Gastroesophageal sphincter (tissue), 4 donors: ENCODE measurements around the gene CNFN. TPM values are rescaled to one million over a fixed set of nuclear protein-coding genes. Genes with fewer than 3 reads are reported as not detected.

Experiments used
- ATAC-seq: fragments of 150-250 bp; one replicate; pipeline ENCODE4 v1.9.1; 2016; ENCODE audit warnings: mild to moderate bottlenecking, moderate library complexity
- H3K27ac ChIP-seq, 4 donors: fragments of 200-600 bp; sonication (generic) in 3 of 4; 1 replicate in 3 of 4; 2 replicates in 1 of 4; pipeline ENCODE4 v1.5.1; 2016 to 2019
- H3K27me3 ChIP-seq: fragments of 200-600 bp; sonication (generic); one replicate; pipeline ENCODE4 v1.5.1; 2019
- H3K36me3 ChIP-seq, 2 donors: fragments of 200-600 bp; sonication (generic); one replicate each; pipeline ENCODE4 v1.5.1; 2019; ENCODE audit warnings: control low read depth in 1 of 2
- H3K4me1 ChIP-seq, 3 donors: fragments of 200-600 bp; sonication (generic); 1 replicate in 2 of 3; 2 replicates in 1 of 3; pipeline ENCODE4 v1.5.1; 2016 to 2019; ENCODE audit warnings: control low read depth in 2 of 3
- H3K4me3 ChIP-seq, 2 donors: fragments of 200-600 bp; sonication (generic); one replicate each; pipeline ENCODE4 v1.5.1; 2019; ENCODE audit warnings: mild to moderate bottlenecking in 1 of 2, moderate library complexity in 1 of 2
- H3K9me3 ChIP-seq, 3 donors: fragments of 200-600 bp; sonication (generic); one replicate each; pipeline ENCODE4 v1.5.1; 2017 to 2019; ENCODE audit warnings: control low read depth in 2 of 3
- CTCF ChIP-seq, 4 experiments: fragments of 200-600 bp in 2 of 4; fragments of 450-650 bp in 2 of 4; sonication (generic) in 1 of 4; IDR thresholded peaks; one replicate each; pipeline ENCODE4 v1.5.1; 2017 to 2019; ENCODE audit warnings: antibody characterized with exemption in 4 of 4, mild to moderate bottlenecking in 2 of 4, moderate library complexity in 2 of 4
- EP300 ChIP-seq: sonication (generic); formaldehyde crosslinking; IDR thresholded peaks from one replicate; pipeline ENCODE4 v1.6.1; 2017; ENCODE audit warnings: antibody characterized with exemption, mild to moderate bottlenecking
- POLR2A ChIP-seq, 2 donors: fragments of 450-650 bp; IDR thresholded peaks; one replicate each; pipeline ENCODE4 v1.6.1; 2017; ENCODE audit warnings: antibody characterized with exemption in 2 of 2, mild to moderate bottlenecking in 2 of 2, moderate library complexity in 1 of 2
- POLR2AphosphoS5 ChIP-seq: sonication (generic); formaldehyde crosslinking; IDR thresholded peaks from one replicate; pipeline ENCODE4 v1.6.1; 2017; ENCODE audit warnings: antibody characterized with exemption
- WGBS, 2 donors: methylation state at CpG; one replicate each; pipeline ENCODE4 v1.1.5; 2018; ENCODE audit warnings: low coverage in 1 of 2; 5-methylcytosine and 5-hydroxymethylcytosine counted together
- total RNA-seq, 4 donors: library from RNA; depleted of rRNA; stranded (reverse); fragments of >200 nt; gene quantifications; one replicate each; pipeline ENCODE4 v1.1.0, GENCODE V29; 2016

CNFN gene
- total RNA-seq, 4 donors from 2014 or later: 1.7 to 17.5 TPM; not detected in 2

- Histone ChIP-seq H3K27ac (no peak overlapping the region), H3K27me3 (peaks cover 10% of the 10 kb centered on the region), H3K4me3 (no peak overlapping the region), H3K4me1 (peaks cover 0 to 24% (median 9%) of the 10 kb centered on the region in 3 donors), H3K36me3 (no peaks in the 10 kb centered on the region), H3K9me3 (no peaks in the 10 kb centered on the region)
- WGBS, 2 donors: 79 to 90% methylated on average over 2 to 3 of the region's 3 CpGs
- ATAC-seq: no peak
- TF ChIP-seq POLR2AphosphoS5 (no peak), EP300 (no peak), POLR2A (IDR thresholded peaks at IDR 0.05) (no peak), CTCF (IDR thresholded peaks at IDR 0.05) (no peak)
Measured at GRCh38 chr19:42428676-42429075, 38.6 kb upstream of the CNFN start.

GRCh38 chr19:42427313-42427712 lies 37.2 kb upstream of the CNFN start, which contains the start of gene LIPE:
Gene LIPE (minus strand): TSS chr19:42427388. CDS start chr19:42427149, 239 bp downstream.
- Histone ChIP-seq H3K4me3 (no peak within 1 kb of the TSS), H3K27ac (no peak within 1 kb of the TSS), H3K27me3 (peaks cover 11% of the 10 kb centered on the region), H3K36me3 (no peaks in the 10 kb centered on the region), H3K9me3 (no peaks in the 10 kb centered on the region), H3K4me1 (peaks cover 0 to 24% (median 5%) of the 10 kb centered on the region in 3 donors)
- 20 to 53% methylated on average over 2 to 3 of the region's 4 CpGs for WGBS, 2 donors
- TF ChIP-seq CTCF (IDR thresholded peaks at IDR 0.05) (no peak), EP300 (no peak), POLR2AphosphoS5 (no peak), POLR2A (IDR thresholded peaks at IDR 0.05) (no peak)
- ATAC-seq: no peak

DNA sequence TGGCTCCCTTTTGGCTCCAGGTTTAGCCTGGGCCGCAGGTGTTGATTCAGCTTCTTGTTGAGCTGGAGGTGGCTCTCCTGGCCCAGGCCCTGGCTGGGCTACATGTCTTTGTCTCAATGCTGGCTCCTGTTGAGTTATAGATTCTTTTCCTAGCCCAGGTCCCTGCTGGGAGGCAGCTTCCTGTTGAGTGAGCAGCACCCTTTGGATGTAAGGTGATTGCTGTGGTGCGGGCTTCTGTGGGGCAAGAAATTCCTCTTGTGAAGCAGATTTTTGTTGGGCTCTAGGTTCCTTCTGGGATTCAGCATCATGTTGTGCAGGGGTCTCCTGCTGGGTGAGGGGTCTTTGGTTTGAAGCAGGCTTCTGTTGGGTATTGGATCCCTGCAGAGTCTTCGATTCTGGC lies 36.5 kb upstream of the CNFN start:
- Histone ChIP-seq H3K36me3 (no peaks in the 10 kb centered on the region), H3K4me1 (peaks cover 0 to 26% (median 5%) of the 10 kb centered on the region in 3 donors), H3K27ac (no peak overlapping the region), H3K27me3 (peaks cover 11% of the 10 kb centered on the region), H3K9me3 (no peaks in the 10 kb centered on the region), H3K4me3 (no peak overlapping the region)
- ATAC-seq: no peak
- 60 to 90% methylated on average over 1 to 2 of the region's 3 CpGs for WGBS, 2 donors
- TF ChIP-seq POLR2AphosphoS5 (no peak), EP300 (no peak), POLR2A (IDR thresholded peaks at IDR 0.05) (no peak), CTCF (IDR thresholded peaks at IDR 0.05) (no peak)

GRCh38 chr19:42424712-42425131 lies 34.6 kb upstream of the CNFN start:
- WGBS, 2 donors: 82% methylated on average over 4 of the region's 13 CpGs; no CpG with 5 or more reads in 1 of the 2 donors
- no peak overlapping the region for H3K27ac ChIP-seq
- no peaks in the 10 kb centered on the region for H3K36me3 ChIP-seq
- peaks cover 0 to 26% (median 5%) of the 10 kb centered on the region in 3 donors for H3K4me1 ChIP-seq
- H3K9me3 ChIP-seq: no peaks in the 10 kb centered on the region
- no peak for TF ChIP-seq POLR2A (IDR thresholded peaks at IDR 0.05)
- no peak for TF ChIP-seq POLR2AphosphoS5
- TF ChIP-seq CTCF (IDR thresholded peaks at IDR 0.05): no peak
- TF ChIP-seq EP300: no peak
- peaks cover 11% of the 10 kb centered on the region for H3K27me3 ChIP-seq
- ATAC-seq: no peak
- no peak overlapping the region for H3K4me3 ChIP-seq

DNA sequence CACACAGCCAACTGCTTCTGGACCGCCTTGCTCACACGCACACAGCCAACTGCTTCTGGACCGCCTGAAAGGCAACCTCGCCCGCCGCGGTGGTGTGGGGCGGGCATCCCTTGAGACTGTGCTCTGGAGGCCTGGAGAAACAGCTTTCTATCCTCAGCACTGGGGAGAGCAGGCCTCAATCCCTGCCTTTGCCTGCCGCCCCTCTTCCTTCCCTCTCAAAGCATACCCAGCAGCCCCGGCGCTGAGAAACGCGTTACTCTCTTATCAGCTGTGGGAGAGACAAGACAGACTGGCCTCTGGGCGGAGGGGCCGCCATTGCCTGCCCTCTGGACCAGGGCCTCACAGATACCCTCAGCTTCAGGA lies 34.2 kb upstream of the CNFN start:
- peaks cover 11% of the 10 kb centered on the region for H3K27me3 ChIP-seq
- H3K9me3 ChIP-seq: no peaks in the 10 kb centered on the region
- 60% methylated on average over 1 of the region's 15 CpGs; no CpG with 5 or more reads in 1 of the 2 donors for WGBS, 2 donors
- no peak for ATAC-seq
- no peaks in the 10 kb centered on the region for H3K36me3 ChIP-seq
- H3K27ac ChIP-seq: peak overlapping the region in 3 of 4 donors; percentile 68 to 82 (median 77)
- TF ChIP-seq POLR2A (IDR thresholded peaks at IDR 0.05): no peak
- no peak for TF ChIP-seq CTCF (IDR thresholded peaks at IDR 0.05)
- no peak for TF ChIP-seq EP300
- no peak for TF ChIP-seq POLR2AphosphoS5
- peak overlapping the region in 1 of 2 donors; percentile 67 for H3K4me3 ChIP-seq
- peaks cover 0 to 26% (median 5%) of the 10 kb centered on the region in 3 donors for H3K4me1 ChIP-seq
